Vagina (tissue), 2 donors: ENCODE measurements around the gene SCNN1B. TPM values are rescaled to one million over a fixed set of nuclear protein-coding genes. Genes with fewer than 3 reads are reported as not detected.

ENCODE experiments used
- DNase-seq, 2 donors: peaks; one replicate each; pipeline ENCODE4 v3.0.0-alpha.2; 2017; ENCODE audit errors: extremely low spot score in 2 of 2
- H3K27ac ChIP-seq: fragments of 200-600 bp; sonication (generic); one replicate; pipeline ENCODE4 v1.5.1; 2019
- H3K27me3 ChIP-seq: fragments of 200-600 bp; sonication (generic); one replicate; pipeline ENCODE4 v1.5.1; 2019
- H3K36me3 ChIP-seq, 2 donors: fragments of 200-600 bp; sonication (generic); one replicate each; pipeline ENCODE4 v1.5.1; 2017 to 2019
- H3K4me1 ChIP-seq: fragments of 200-600 bp; sonication (generic); one replicate; pipeline ENCODE4 v1.5.1; 2019
- H3K4me3 ChIP-seq, 2 donors: fragments of 200-600 bp; sonication (generic); 1 replicate in 1 of 2; 2 replicates in 1 of 2; pipeline ENCODE4 v1.5.1; 2016 to 2019
- H3K9me3 ChIP-seq: fragments of 200-600 bp; sonication (generic); one replicate; pipeline ENCODE4 v1.5.1; 2019
- CTCF ChIP-seq, 3 experiments: fragments of 450-650 bp in 2 of 3; fragments of 200-600 bp in 1 of 3; sonication (generic) in 1 of 3; IDR thresholded peaks; one replicate each; pipeline ENCODE4 v1.5.1; 2017 to 2019; ENCODE audit warnings: antibody characterized with exemption in 3 of 3, mild to moderate bottlenecking in 2 of 3, moderate library complexity in 2 of 3
- POLR2A ChIP-seq, 2 donors: fragments of 450-650 bp; IDR thresholded peaks; one replicate each; pipeline ENCODE4 v1.6.1; 2017; ENCODE audit warnings: antibody characterized with exemption in 2 of 2, mild to moderate bottlenecking in 2 of 2, moderate library complexity in 2 of 2
- POLR2AphosphoS5 ChIP-seq, 2 donors: sonication (generic); formaldehyde crosslinking; IDR thresholded peaks; one replicate each; pipeline ENCODE4 v1.9.0; 2017; ENCODE audit warnings: antibody characterized with exemption in 2 of 2, mild to moderate bottlenecking in 2 of 2, low read depth in 1 of 2; ENCODE audit not compliant: insufficient read depth in 1 of 2
- intact Hi-C: fragments of 100-400 bp; cut with DNase I; formaldehyde crosslinking; loops from one replicate; pipeline ENCODE4 v1.15.1; 2023
- total RNA-seq: library from RNA; depleted of rRNA; stranded (reverse); fragments of >200 nt; gene quantifications from one replicate; pipeline ENCODE4 v1.2.3, GENCODE V29; 2016

SCNN1B gene
- total RNA-seq, 1 donor from 2014 or later: 76.9 TPM

GRCh38 chr16:23367564-23367963 is 65.5 kb downstream of the SCNN1B start:
- H3K4me3 ChIP-seq: no peak overlapping the region
- no peak overlapping the region for H3K27ac ChIP-seq
- no peak for TF ChIP-seq CTCF (IDR thresholded peaks at IDR 0.05)
- no peak for TF ChIP-seq POLR2A (IDR thresholded peaks at IDR 0.05)
- no peak for TF ChIP-seq POLR2AphosphoS5 (IDR thresholded peaks at IDR 0.05; ENCODE audit: insufficient read depth in 1 of 2, low read depth in 1 of 2)
- H3K9me3 ChIP-seq: no peaks in the 10 kb centered on the region
- H3K27me3 ChIP-seq: no peaks in the 10 kb centered on the region
- H3K36me3 ChIP-seq: no peaks in the 10 kb centered on the region
- intact Hi-C loops: no loop called here
- DNase-seq: no peak
- no peaks in the 10 kb centered on the region for H3K4me1 ChIP-seq

GRCh38 chr16:23367988-23368387 is 65.9 kb downstream of the SCNN1B start:
- H3K9me3 ChIP-seq: no peaks in the 10 kb centered on the region
- intact Hi-C loops: no loop called here
- no peak overlapping the region for H3K4me3 ChIP-seq
- no peak overlapping the region for H3K27ac ChIP-seq
- no peaks in the 10 kb centered on the region for H3K27me3 ChIP-seq
- no peaks in the 10 kb centered on the region for H3K4me1 ChIP-seq
- TF ChIP-seq CTCF (IDR thresholded peaks at IDR 0.05) (no peak), POLR2AphosphoS5 (IDR thresholded peaks at IDR 0.05; ENCODE audit: insufficient read depth in 1 of 2, low read depth in 1 of 2) (no peak), POLR2A (IDR thresholded peaks at IDR 0.05) (no peak)
- no peak for DNase-seq
- H3K36me3 ChIP-seq: no peaks in the 10 kb centered on the region

- intact Hi-C loops: no loop called here
- TF ChIP-seq POLR2AphosphoS5 (IDR thresholded peaks at IDR 0.05; ENCODE audit: insufficient read depth in 1 of 2, low read depth in 1 of 2) (no peak), POLR2A (IDR thresholded peaks at IDR 0.05) (no peak), CTCF (IDR thresholded peaks at IDR 0.05) (no peak)
- H3K27ac ChIP-seq: no peak overlapping the region
- no peaks in the 10 kb centered on the region for H3K27me3 ChIP-seq
- no peak for DNase-seq
- H3K9me3 ChIP-seq: no peaks in the 10 kb centered on the region
- no peaks in the 10 kb centered on the region for H3K36me3 ChIP-seq
- no peaks in the 10 kb centered on the region for H3K4me1 ChIP-seq
- H3K4me3 ChIP-seq: no peak overlapping the region
Observed at GRCh38 chr16:23368469-23368868, 66.4 kb downstream of the SCNN1B start.

- H3K9me3 ChIP-seq: no peaks in the 10 kb centered on the region
- intact Hi-C loops: no loop called here
Observed at GRCh38 chr16:23369416-23369815, 67.3 kb downstream of the SCNN1B start.

GRCh38 chr16:23371368-23371767 is 69.3 kb downstream of the SCNN1B start:
- no peak overlapping the region for H3K4me3 ChIP-seq
- no peak for DNase-seq
- TF ChIP-seq CTCF (IDR thresholded peaks at IDR 0.05) (no peak), POLR2A (IDR thresholded peaks at IDR 0.05) (no peak), POLR2AphosphoS5 (IDR thresholded peaks at IDR 0.05; ENCODE audit: insufficient read depth in 1 of 2, low read depth in 1 of 2) (no peak)
- no peaks in the 10 kb centered on the region for H3K9me3 ChIP-seq
- H3K4me1 ChIP-seq: no peaks in the 10 kb centered on the region
- H3K27ac ChIP-seq: no peak overlapping the region
- no peaks in the 10 kb centered on the region for H3K27me3 ChIP-seq
- no peaks in the 10 kb centered on the region for H3K36me3 ChIP-seq
- intact Hi-C loops: no loop called here

More at GRCh38 chr16:23369416-23369815, 67.3 kb downstream of the SCNN1B start:
- DNase-seq: no peak
- Histone ChIP-seq H3K36me3 (no peaks in the 10 kb centered on the region), H3K27ac (no peak overlapping the region), H3K27me3 (no peaks in the 10 kb centered on the region), H3K4me1 (no peaks in the 10 kb centered on the region), H3K4me3 (no peak overlapping the region)
- TF ChIP-seq POLR2A (IDR thresholded peaks at IDR 0.05) (no peak), POLR2AphosphoS5 (IDR thresholded peaks at IDR 0.05; ENCODE audit: insufficient read depth in 1 of 2, low read depth in 1 of 2) (no peak), CTCF (IDR thresholded peaks at IDR 0.05) (no peak)
